OCI-LY7 (cell line): ENCODE data around the gene ROBO1. TPM values are rescaled to one million over a fixed set of nuclear protein-coding genes. Genes with fewer than 3 reads are reported as not detected.

Experiments
- BruUV-seq: library from RNA; stranded (reverse); fragments of 400-500 nt; replicated peaks from 2 replicates; lab custom pipeline; 2021; lab: Mats Ljungman, UMichigan
- CTCF ChIA-PET: fragments of 300-600 bp; sonication (Branson Sonifier 250); formaldehyde crosslinking; loops from one replicate; lab custom pipeline; 2022; ENCODE audit warnings: antibody characterized with exemption; ENCODE audit not compliant: unreplicated experiment; lab: Charles Lee
- POLR2A ChIA-PET: fragments of 300-600 bp; sonication (Branson Sonifier 250); formaldehyde crosslinking; loops from one replicate; lab custom pipeline; 2022; ENCODE audit warnings: antibody characterized with exemption; lab: Charles Lee
- DNase-seq: peaks from one replicate; pipeline ENCODE4 v3.0.0-alpha.2; 2015; ENCODE audit warnings: low spot score
- H2AFZ ChIP-seq: fragments of 200-600 bp; sonication (generic), shearing (Covaris generic); 2 replicates; pipeline ENCODE4 v1.6.1; 2014; ENCODE audit warnings: mild to moderate bottlenecking, antibody characterized with exemption, low read length, moderate library complexity
- H3K27ac ChIP-seq: fragments of 200-600 bp; sonication (generic); 2 replicates; pipeline ENCODE4 v1.5.1; 2014; ENCODE audit warnings: mixed run types, low read depth, mild to moderate bottlenecking, moderate library complexity, low read length, inconsistent platforms; ENCODE audit not compliant: poor library complexity, severe bottlenecking
- H3K36me3 ChIP-seq: fragments of 200-600 bp; sonication (generic); 2 replicates; pipeline ENCODE4 v1.6.1; 2014; ENCODE audit warnings: mild to moderate bottlenecking, antibody characterized with exemption, low read length, moderate library complexity, mixed read lengths; ENCODE audit not compliant: insufficient read depth
- H3K4me1 ChIP-seq: fragments of 200-600 bp; sonication (generic); 2 replicates; pipeline ENCODE4 v1.5.1; 2014; ENCODE audit warnings: mild to moderate bottlenecking, low read length; ENCODE audit not compliant: insufficient read depth, poor library complexity, severe bottlenecking
- H3K4me2 ChIP-seq: fragments of 200-600 bp; sonication (generic); 2 replicates; pipeline ENCODE4 v1.6.1; 2014; ENCODE audit warnings: mild to moderate bottlenecking, low read length
- H3K4me3 ChIP-seq: fragments of 200-600 bp; sonication (generic); 2 replicates; pipeline ENCODE4 v1.5.1; 2014; ENCODE audit warnings: mild to moderate bottlenecking, low read depth, low read length; ENCODE audit not compliant: poor library complexity, severe bottlenecking
- H3K79me2 ChIP-seq: fragments of 200-600 bp; sonication (generic); 2 replicates; pipeline ENCODE4 v1.6.1; 2016; ENCODE audit warnings: low read depth, mild to moderate bottlenecking, low read length, moderate library complexity, mixed read lengths; ENCODE audit not compliant: insufficient read depth
- H3K9me2 ChIP-seq: fragments of 200-600 bp; sonication (generic); 2 replicates; pipeline ENCODE4 v1.6.1; 2016; ENCODE audit warnings: mild to moderate bottlenecking, low read length, mixed read lengths; ENCODE audit not compliant: insufficient read depth
- H3K9me3 ChIP-seq: fragments of 200-600 bp; sonication (generic); 2 replicates; pipeline ENCODE4 v1.6.1; 2014; ENCODE audit warnings: mild to moderate bottlenecking, mixed run types, low read length, mixed read lengths
- H4K20me1 ChIP-seq: fragments of 200-600 bp; sonication (generic); 2 replicates; pipeline ENCODE4 v1.6.1; 2014; ENCODE audit warnings: mild to moderate bottlenecking, antibody characterized with exemption, low read length, moderate library complexity, mixed read lengths; ENCODE audit not compliant: insufficient read depth
- CTCF ChIP-seq: fragments of 200-600 bp; sonication (generic); conservative IDR thresholded peaks from 2 replicates; pipeline ENCODE4 v1.5.1; 2014; ENCODE audit warnings: mild to moderate bottlenecking, antibody characterized with exemption, low read length, moderate library complexity, mixed read lengths
- EZH2phosphoT487 ChIP-seq: fragments of 200-600 bp; sonication (generic); IDR thresholded peaks from 2 replicates; pipeline ENCODE4 v1.6.1; 2018; ENCODE audit warnings: low read depth, borderline replicate concordance, mild to moderate bottlenecking, mixed run types, antibody characterized with exemption, low read length, moderate library complexity, mixed read lengths
- intact Hi-C: fragments of 100-400 bp; cut with micrococcal nuclease; formaldehyde crosslinking; loops from one replicate; pipeline ENCODE4 v1.10.0; 2022; ENCODE audit not compliant: unreplicated experiment
- total RNA-seq, 2 experiments: library from RNA; depleted of rRNA in 1 of 2; stranded (reverse); fragments of >200 nt in 1 of 2; shearing (Covaris generic) in 1 of 2; gene quantifications; 2 replicates each; pipeline ENCODE4 v1.2.3, GENCODE V29; 2014 to 2022

ROBO1 gene
- total RNA-seq, 2 experiments from 2014 or later: not detected

GRCh38 chr3:78613421-78613879, 1154.3 kb downstream of the ROBO1 start:
- Histone ChIP-seq H3K27ac (no peak overlapping the region), H3K4me2 (no peak overlapping the region), H3K4me3 (no peak overlapping the region), H4K20me1 (no peaks in the 10 kb centered on the region), H3K79me2 (no peaks in the 10 kb centered on the region), H3K36me3 (no peaks in the 10 kb centered on the region), H2AFZ (no peak overlapping the region), H3K9me3 (no peaks in the 10 kb centered on the region), H3K9me2 (no peaks in the 10 kb centered on the region), H3K4me1 (no peaks in the 10 kb centered on the region)
- DNase-seq: no peak
- TF ChIP-seq EZH2phosphoT487 (no peak), CTCF (no peak)
- no TSS peak for BruUV-seq
- POLR2A ChIA-PET: interaction anchor here (0.5 to 0.7 kb wide), 2 partner anchors 87 to 1355 kb away, joined by 3 read pairs; no protein-coding TSS in a partner anchor
- CTCF ChIA-PET: no interaction called here
- intact Hi-C loops: no loop called here

GRCh38 chr3:78611278-78611677, 1156.5 kb downstream of the ROBO1 start:
- no peaks in the 10 kb centered on the region for H3K9me3 ChIP-seq
- H3K4me2 ChIP-seq: no peak overlapping the region
- no peak overlapping the region for H3K27ac ChIP-seq
- no peaks in the 10 kb centered on the region for H3K36me3 ChIP-seq
- DNase-seq: no peak
- no TSS peak for BruUV-seq
- H4K20me1 ChIP-seq: no peaks in the 10 kb centered on the region
- POLR2A ChIA-PET: no interaction called here
- no peaks in the 10 kb centered on the region for H3K4me1 ChIP-seq
- intact Hi-C loops: no loop called here
- H2AFZ ChIP-seq: no peak overlapping the region
- H3K9me2 ChIP-seq: no peaks in the 10 kb centered on the region
- CTCF ChIA-PET: no interaction called here
- H3K79me2 ChIP-seq: no peaks in the 10 kb centered on the region
- no peak overlapping the region for H3K4me3 ChIP-seq
- TF ChIP-seq CTCF (no peak), EZH2phosphoT487 (no peak)

GRCh38 chr3:78610462-78611125, 1157.2 kb downstream of the ROBO1 start:
- no peak overlapping the region for H3K27ac ChIP-seq
- H3K4me2 ChIP-seq: no peak overlapping the region
- H2AFZ ChIP-seq: no peak overlapping the region
- ChIA-PET CTCF (no interaction called here), POLR2A (no interaction called here)
- H3K9me2 ChIP-seq: no peaks in the 10 kb centered on the region
- no peaks in the 10 kb centered on the region for H3K36me3 ChIP-seq
- no peaks in the 10 kb centered on the region for H4K20me1 ChIP-seq
- BruUV-seq: no TSS peak
- intact Hi-C loops: no loop called here
- no peak for DNase-seq
- no peaks in the 10 kb centered on the region for H3K9me3 ChIP-seq
- H3K4me3 ChIP-seq: no peak overlapping the region
- no peaks in the 10 kb centered on the region for H3K79me2 ChIP-seq
- no peak for TF ChIP-seq EZH2phosphoT487
- TF ChIP-seq CTCF: no peak
- H3K4me1 ChIP-seq: no peaks in the 10 kb centered on the region
